Duodenal mucosa (tissue), 2 donors: ENCODE data around the gene PNMA6F.

ENCODE experiments used
- H3K27ac ChIP-seq: one replicate; pipeline ENCODE4 v1.7.0; 2013; ENCODE audit warnings: low read depth, low read length
- H3K27me3 ChIP-seq, 2 donors: one replicate each; pipeline ENCODE4 v1.7.0; 2013; ENCODE audit warnings: low read length in 2 of 2, control low read depth in 1 of 2; ENCODE audit not compliant: insufficient read depth in 2 of 2, control insufficient read depth in 1 of 2
- H3K36me3 ChIP-seq, 2 donors: one replicate each; pipeline ENCODE4 v1.7.0; 2013; ENCODE audit warnings: low read length in 2 of 2, control low read depth in 1 of 2; ENCODE audit not compliant: insufficient read depth in 2 of 2, control insufficient read depth in 1 of 2
- H3K4me1 ChIP-seq, 2 donors: one replicate each; pipeline ENCODE4 v1.7.0; 2013; ENCODE audit warnings: low read length in 2 of 2, control low read depth in 1 of 2; ENCODE audit not compliant: insufficient read depth in 2 of 2, control insufficient read depth in 1 of 2
- H3K4me3 ChIP-seq, 2 donors: one replicate each; pipeline ENCODE4 v1.7.0; 2013; ENCODE audit warnings: low read length in 2 of 2, low read depth in 1 of 2
- H3K9ac ChIP-seq, 2 donors: one replicate each; pipeline ENCODE4 v1.7.0; 2013; ENCODE audit warnings: low read length in 2 of 2, low read depth in 1 of 2
- H3K9me3 ChIP-seq, 2 donors: one replicate each; pipeline ENCODE4 v1.7.0; 2013; ENCODE audit warnings: low read length in 2 of 2, control low read depth in 1 of 2; ENCODE audit not compliant: control insufficient read depth in 1 of 2

The PNMA6F gene

GRCh38 chrX:153317996-153318722, 3.4 kb downstream of the PNMA6F start:
- Histone ChIP-seq H3K4me1 (no peaks in the 10 kb centered on the region), H3K9me3 (no peaks in the 10 kb centered on the region), H3K36me3 (no peaks in the 10 kb centered on the region), H3K9ac (no peak overlapping the region), H3K4me3 (no peak overlapping the region), H3K27ac (no peak overlapping the region), H3K27me3 (no peaks in the 10 kb centered on the region)

GRCh38 chrX:153317306-153317705, 4.3 kb downstream of the PNMA6F start:
- Histone ChIP-seq H3K9me3 (no peaks in the 10 kb centered on the region), H3K27ac (no peak overlapping the region), H3K9ac (no peak overlapping the region), H3K4me3 (no peak overlapping the region), H3K27me3 (no peaks in the 10 kb centered on the region), H3K4me1 (no peaks in the 10 kb centered on the region), H3K36me3 (no peaks in the 10 kb centered on the region)

GRCh38 chrX:153312842-153313241, 8.7 kb downstream of the PNMA6F start:
- H3K4me3 ChIP-seq: no peak overlapping the region
- H3K9me3 ChIP-seq: no peaks in the 10 kb centered on the region
- no peaks in the 10 kb centered on the region for H3K36me3 ChIP-seq
- H3K27me3 ChIP-seq: no peaks in the 10 kb centered on the region
- no peak overlapping the region for H3K27ac ChIP-seq
- no peaks in the 10 kb centered on the region for H3K4me1 ChIP-seq
- no peak overlapping the region for H3K9ac ChIP-seq

GRCh38 chrX:153312041-153312440, 9.5 kb downstream of the PNMA6F start:
- H3K9ac ChIP-seq: no peak overlapping the region
- no peaks in the 10 kb centered on the region for H3K27me3 ChIP-seq
- H3K9me3 ChIP-seq: no peaks in the 10 kb centered on the region
- H3K4me1 ChIP-seq: no peaks in the 10 kb centered on the region
- no peak overlapping the region for H3K27ac ChIP-seq
- H3K4me3 ChIP-seq: no peak overlapping the region
- H3K36me3 ChIP-seq: no peaks in the 10 kb centered on the region

- no peaks in the 10 kb centered on the region for H3K4me1 ChIP-seq
- H3K9me3 ChIP-seq: no peaks in the 10 kb centered on the region
- no peak overlapping the region for H3K4me3 ChIP-seq
- no peak overlapping the region for H3K9ac ChIP-seq
- H3K27me3 ChIP-seq: no peaks in the 10 kb centered on the region
- no peaks in the 10 kb centered on the region for H3K36me3 ChIP-seq
- H3K27ac ChIP-seq: no peak overlapping the region
Observed at GRCh38 chrX:153310901-153311300, 10.7 kb downstream of the PNMA6F start.

- Histone ChIP-seq H3K4me3 (no peak overlapping the region), H3K9me3 (no peaks in the 10 kb centered on the region), H3K36me3 (no peaks in the 10 kb centered on the region), H3K9ac (no peak overlapping the region), H3K27ac (no peak overlapping the region), H3K27me3 (peaks cover 0 to 2% of the 10 kb centered on the region in 2 donors), H3K4me1 (no peaks in the 10 kb centered on the region)
Observed at GRCh38 chrX:153307276-153308178, 14.0 kb downstream of the PNMA6F start.

GRCh38 chrX:153306527-153307115, 14.9 kb downstream of the PNMA6F start:
- Histone ChIP-seq H3K9me3 (no peaks in the 10 kb centered on the region), H3K27ac (no peak overlapping the region), H3K4me1 (no peaks in the 10 kb centered on the region), H3K9ac (no peak overlapping the region), H3K36me3 (no peaks in the 10 kb centered on the region), H3K4me3 (no peak overlapping the region), H3K27me3 (peaks cover 0 to 2% of the 10 kb centered on the region in 2 donors)

- Histone ChIP-seq H3K27ac (no peak overlapping the region), H3K9ac (no peak overlapping the region), H3K9me3 (no peaks in the 10 kb centered on the region), H3K36me3 (no peaks in the 10 kb centered on the region), H3K4me1 (no peaks in the 10 kb centered on the region), H3K27me3 (peaks cover 0 to 2% of the 10 kb centered on the region in 2 donors), H3K4me3 (no peak overlapping the region)
Observed at GRCh38 chrX:153305972-153306371, 15.6 kb downstream of the PNMA6F start.

- Histone ChIP-seq H3K9me3 (no peaks in the 10 kb centered on the region), H3K9ac (no peak overlapping the region), H3K27ac (no peak overlapping the region), H3K36me3 (no peaks in the 10 kb centered on the region), H3K27me3 (peaks cover 0 to 2% of the 10 kb centered on the region in 2 donors), H3K4me3 (no peak overlapping the region), H3K4me1 (no peaks in the 10 kb centered on the region)
Observed at GRCh38 chrX:153304988-153305736, 16.4 kb downstream of the PNMA6F start.
